Neural cell (in vitro differentiated cells): ENCODE data around the gene HNRNPAB.

Experiments
- EZH2 ChIP-seq: fragments of 200-600, 300-800 bp; shearing (Covaris generic), sonication (generic); IDR thresholded peaks from 2 replicates; pipeline ENCODE4 v1.6.1; 2014; ENCODE audit warnings: antibody characterized with exemption, low read length, borderline replicate concordance, mild to moderate bottlenecking; ENCODE audit not compliant: insufficient read depth, poor library complexity, severe bottlenecking
- POLR2AphosphoS5 ChIP-seq: IDR thresholded peaks from 2 replicates; pipeline ENCODE4 v1.6.1; 2012
- RAD21 ChIP-seq: fragments of 450-650 bp; conservative IDR thresholded peaks from 2 replicates; pipeline ENCODE4 v1.6.1; 2014; ENCODE audit warnings: antibody characterized with exemption, mild to moderate bottlenecking, moderate library complexity
- TAF1 ChIP-seq: IDR thresholded peaks from 2 replicates; pipeline ENCODE4 v1.6.1; 2012; ENCODE audit warnings: low read depth
- TF ChIP-seq, protein P1 (sequence below): fragments of 450-650 bp; IDR thresholded peaks from 2 replicates; pipeline ENCODE4 v1.5.1; 2014; ENCODE audit warnings: antibody characterized with exemption, mild to moderate bottlenecking, moderate library complexity; ENCODE audit not compliant: poor library complexity, severe bottlenecking

DNA sequence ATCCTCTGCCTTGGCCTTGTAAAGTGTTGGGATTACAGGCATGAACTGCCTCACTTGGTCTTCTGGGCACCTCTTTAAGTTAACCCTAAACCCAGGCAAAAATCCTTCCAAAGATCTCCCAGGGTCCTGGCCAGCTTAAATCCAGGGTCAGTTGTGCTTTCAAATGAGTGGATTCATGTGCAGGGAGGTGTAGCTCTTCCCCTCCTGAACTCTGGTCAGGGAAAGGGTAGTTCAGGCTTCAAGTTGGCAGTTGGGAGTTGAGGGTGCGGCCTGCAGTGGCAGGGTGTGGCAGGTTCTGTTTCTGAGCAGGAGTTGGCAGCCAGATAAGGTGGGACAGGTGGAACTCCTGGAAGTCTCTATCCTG, 3.6 kb downstream of the HNRNPAB start:
- TF ChIP-seq, protein P1, sequence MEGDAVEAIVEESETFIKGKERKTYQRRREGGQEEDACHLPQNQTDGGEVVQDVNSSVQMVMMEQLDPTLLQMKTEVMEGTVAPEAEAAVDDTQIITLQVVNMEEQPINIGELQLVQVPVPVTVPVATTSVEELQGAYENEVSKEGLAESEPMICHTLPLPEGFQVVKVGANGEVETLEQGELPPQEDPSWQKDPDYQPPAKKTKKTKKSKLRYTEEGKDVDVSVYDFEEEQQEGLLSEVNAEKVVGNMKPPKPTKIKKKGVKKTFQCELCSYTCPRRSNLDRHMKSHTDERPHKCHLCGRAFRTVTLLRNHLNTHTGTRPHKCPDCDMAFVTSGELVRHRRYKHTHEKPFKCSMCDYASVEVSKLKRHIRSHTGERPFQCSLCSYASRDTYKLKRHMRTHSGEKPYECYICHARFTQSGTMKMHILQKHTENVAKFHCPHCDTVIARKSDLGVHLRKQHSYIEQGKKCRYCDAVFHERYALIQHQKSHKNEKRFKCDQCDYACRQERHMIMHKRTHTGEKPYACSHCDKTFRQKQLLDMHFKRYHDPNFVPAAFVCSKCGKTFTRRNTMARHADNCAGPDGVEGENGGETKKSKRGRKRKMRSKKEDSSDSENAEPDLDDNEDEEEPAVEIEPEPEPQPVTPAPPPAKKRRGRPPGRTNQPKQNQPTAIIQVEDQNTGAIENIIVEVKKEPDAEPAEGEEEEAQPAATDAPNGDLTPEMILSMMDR, result no peak
- TF ChIP-seq TAF1, result no peak
- no peak for TF ChIP-seq POLR2AphosphoS5
- no peak for TF ChIP-seq RAD21
- no peak for TF ChIP-seq EZH2
